Left ventricle myocardium superior (tissue), 1 donor: ENCODE measurements around the gene DHRS2. TPM values are rescaled to one million over a fixed set of nuclear protein-coding genes. Genes with fewer than 3 reads are reported as not detected.
A peak's percentile ranks its signal among the peaks of the same experiment; 100 is the strongest.

Experiments
- ATAC-seq: fragments of 200-7000 bp; cut with Tn5 transposase; one replicate; pipeline ENCODE4 v1.9.1; 2020; ENCODE audit warnings: mild to moderate bottlenecking, moderate library complexity
- DNase-seq: peaks from one replicate; pipeline ENCODE4 v3.0.0-alpha.2; 2020
- intact Hi-C: fragments of 100-400 bp; cut with micrococcal nuclease; formaldehyde crosslinking; loops from one replicate; pipeline ENCODE4 v1.11.0; 2022
- total RNA-seq: library from RNA; stranded (reverse); fragmentation: NEBNext Ultra II Directional; extraction: Animal tissue kit (Norgen Biotek cat#: 25700); gene quantifications from one replicate; pipeline ENCODE4 v1.2.1, GENCODE V29; 2021
- donor health status: DM: no; HTN: yes; CAD: no; lungs with severe emphysema.

Gene DHRS2
- total RNA-seq, 1 donor from 2014 or later = not detected

GRCh38 chr14:23641915-23642588 is 5.9 kb downstream of the DHRS2 start:
- intact Hi-C loops = no loop called here
- DNase-seq = no peak
- no peak for ATAC-seq

- intact Hi-C loops = no loop called here
- ATAC-seq = no peak
- DNase-seq = no peak
Observed at GRCh38 chr14:23643533-23644194, 7.5 kb downstream of the DHRS2 start.

GRCh38 chr14:23644195-23644918 is 8.2 kb downstream of the DHRS2 start:
- no peak for ATAC-seq
- intact Hi-C loops = no loop called here
- DNase-seq = no peak

- no peak for ATAC-seq
- intact Hi-C loops = no loop called here
Observed at GRCh38 chr14:23644919-23645336, 8.8 kb downstream of the DHRS2 start.

GRCh38 chr14:23645504-23645811 is 9.3 kb downstream of the DHRS2 start:
- ATAC-seq = no peak
- intact Hi-C loops = no loop called here

More at GRCh38 chr14:23644919-23645336, 8.8 kb downstream of the DHRS2 start:
- no peak for DNase-seq

GRCh38 chr14:23645812-23646647 is 9.9 kb downstream of the DHRS2 start:
- DNase-seq (no peak), ATAC-seq (no peak)
- intact Hi-C loops = no loop called here

More at GRCh38 chr14:23645504-23645811, 9.3 kb downstream of the DHRS2 start:
- DNase-seq = no peak

- intact Hi-C loops = no loop called here
- DNase-seq (no peak), ATAC-seq (no peak)
Observed at GRCh38 chr14:23646648-23647549, 10.7 kb downstream of the DHRS2 start.

- intact Hi-C loops = no loop called here
- ATAC-seq (no peak), DNase-seq (no peak)
Observed at GRCh38 chr14:23647619-23648018, 11.5 kb downstream of the DHRS2 start.

- no peak for DNase-seq
- intact Hi-C loops = no loop called here
- no peak for ATAC-seq
Observed at GRCh38 chr14:23648764-23649460, 12.7 kb downstream of the DHRS2 start.

- intact Hi-C loops = no loop called here
- no peak for DNase-seq
- no peak for ATAC-seq
Observed at GRCh38 chr14:23650506-23650905, 14.3 kb downstream of the DHRS2 start.

GRCh38 chr14:23653051-23653450 is 16.9 kb downstream of the DHRS2 start:
- no peak for ATAC-seq
- DNase-seq = no peak
- intact Hi-C loops = no loop called here

GRCh38 chr14:23654231-23654630 is 18.1 kb downstream of the DHRS2 start:
- DNase-seq = no peak
- no peak for ATAC-seq
- intact Hi-C loops = no loop called here

GRCh38 chr14:23657959-23658470 is 21.9 kb downstream of the DHRS2 start:
- peak; percentile 92 for ATAC-seq
- intact Hi-C loops = no loop called here
- DNase-seq = no peak

GRCh38 chr14:23660290-23661226 is 24.4 kb downstream of the DHRS2 start:
- intact Hi-C loops = no loop called here
- ATAC-seq = no peak
- no peak for DNase-seq

- intact Hi-C loops = no loop called here
- DNase-seq (no peak), ATAC-seq (no peak)
Observed at GRCh38 chr14:23661542-23661941, 25.4 kb downstream of the DHRS2 start.

GRCh38 chr14:23663127-23663526 is 27.0 kb downstream of the DHRS2 start:
- intact Hi-C loops = no loop called here
- ATAC-seq (no peak), DNase-seq (no peak)

- intact Hi-C loops = no loop called here
- no peak for DNase-seq
- no peak for ATAC-seq
Observed at GRCh38 chr14:23663711-23664110, 27.5 kb downstream of the DHRS2 start.
